Measurements from ENCODE around the gene RPRD1B.

Gene RPRD1B

DNA sequence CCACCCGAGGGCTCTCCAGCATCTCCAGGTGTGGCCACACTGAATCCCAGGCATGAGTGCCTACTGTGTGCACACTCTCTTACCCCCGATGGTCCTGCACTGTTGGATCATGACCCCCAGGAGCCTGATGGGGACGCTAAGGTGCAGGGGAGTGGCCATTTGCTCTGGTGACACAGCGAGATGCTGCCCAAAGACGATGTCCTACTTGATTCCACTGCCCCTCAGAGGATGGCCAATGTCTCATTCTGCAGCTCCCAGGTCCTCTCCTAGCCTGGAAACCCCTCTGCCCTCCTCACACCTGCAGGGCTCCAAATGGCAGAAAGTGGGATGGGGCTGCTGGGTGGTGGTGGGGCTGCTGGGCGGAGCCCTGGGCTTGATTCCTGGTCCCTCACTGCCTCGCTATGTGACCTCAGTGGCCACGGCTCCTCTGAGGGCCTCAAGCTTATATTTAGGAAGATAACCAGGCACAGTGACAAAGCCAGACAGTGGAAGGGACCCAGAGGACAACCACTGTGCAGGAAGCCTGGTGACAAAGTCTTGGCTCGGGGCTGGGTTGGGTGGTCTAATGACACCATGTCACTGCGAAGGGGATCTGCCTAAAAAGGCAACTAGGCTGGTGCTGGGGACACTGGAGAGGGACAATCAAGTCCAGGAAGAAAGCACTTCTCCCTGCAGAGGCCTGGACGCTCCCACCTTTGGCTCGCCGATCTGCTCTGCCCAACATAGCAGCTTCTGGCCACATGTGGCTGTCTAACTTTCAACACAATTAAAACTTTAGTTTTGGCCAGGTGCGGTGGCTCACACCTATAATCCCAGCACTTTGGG lies 103.1 kb downstream of the RPRD1B start:
- no peak for DNase-seq (ENCODE audit: low spot score)

DNA sequence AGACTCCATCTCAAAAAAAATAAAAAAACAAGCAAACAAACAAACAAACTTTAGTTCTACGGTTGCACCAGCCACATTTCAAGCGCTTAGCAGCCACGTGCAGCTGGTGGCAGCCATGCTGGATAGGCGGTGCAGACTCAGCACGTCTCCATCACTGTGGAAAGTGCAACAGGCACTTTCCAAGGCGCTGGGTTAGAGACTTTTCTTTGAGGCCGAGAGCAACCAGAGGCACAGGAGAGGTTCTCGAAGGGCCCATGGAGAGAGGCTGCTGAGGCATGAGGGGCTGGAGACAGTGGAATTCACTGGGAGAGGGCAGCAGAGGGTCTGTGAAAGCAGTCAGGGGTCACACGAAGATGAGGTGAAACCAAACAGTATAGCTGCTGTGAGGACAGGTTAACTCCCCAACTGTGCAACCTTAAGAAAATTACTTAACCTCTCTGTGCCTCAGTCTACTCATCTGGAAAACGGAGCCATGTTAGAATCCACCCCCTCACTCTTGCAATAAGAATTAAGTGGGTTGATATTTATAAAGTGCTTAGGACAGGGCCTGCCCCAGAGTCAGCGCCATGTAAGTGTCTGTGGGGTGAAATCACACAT lies 104.0 kb downstream of the RPRD1B start:
- DNase-seq (ENCODE audit: low spot score), result no peak

DNA sequence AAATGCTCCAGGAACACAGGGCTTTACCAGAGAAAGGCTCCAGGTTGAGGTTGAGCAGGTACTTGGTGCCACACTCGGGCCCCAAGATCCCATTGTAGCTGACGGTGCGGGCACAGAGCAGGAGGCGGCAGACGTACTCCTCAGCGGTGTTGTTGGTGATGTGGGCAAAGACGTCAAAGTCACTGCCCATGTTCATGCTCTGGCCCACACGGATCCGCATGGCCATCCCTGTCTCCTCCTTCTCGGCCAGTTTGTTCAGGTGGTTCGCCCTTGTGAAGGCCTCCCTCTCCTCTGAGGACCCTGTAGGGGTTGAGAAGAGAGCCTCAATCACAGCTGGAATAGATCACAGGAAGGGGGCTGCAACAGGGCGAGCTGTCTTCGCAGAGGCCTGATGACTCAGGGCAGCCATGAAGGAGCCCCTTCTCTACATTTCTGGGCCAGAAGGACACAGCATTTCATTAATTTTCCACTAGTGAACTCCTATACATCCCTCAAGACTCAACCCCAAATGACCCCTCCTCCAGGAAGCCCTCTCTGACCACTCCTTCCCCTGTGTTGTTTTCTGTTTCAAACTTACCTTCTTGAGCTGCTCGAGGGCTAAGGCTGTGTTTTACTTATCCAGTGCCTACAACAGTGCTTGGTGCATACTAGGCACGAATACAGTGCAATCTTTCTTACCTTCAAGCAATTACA lies 104.7 kb downstream of the RPRD1B start:
- no peak for DNase-seq (ENCODE audit: low spot score)

DNA sequence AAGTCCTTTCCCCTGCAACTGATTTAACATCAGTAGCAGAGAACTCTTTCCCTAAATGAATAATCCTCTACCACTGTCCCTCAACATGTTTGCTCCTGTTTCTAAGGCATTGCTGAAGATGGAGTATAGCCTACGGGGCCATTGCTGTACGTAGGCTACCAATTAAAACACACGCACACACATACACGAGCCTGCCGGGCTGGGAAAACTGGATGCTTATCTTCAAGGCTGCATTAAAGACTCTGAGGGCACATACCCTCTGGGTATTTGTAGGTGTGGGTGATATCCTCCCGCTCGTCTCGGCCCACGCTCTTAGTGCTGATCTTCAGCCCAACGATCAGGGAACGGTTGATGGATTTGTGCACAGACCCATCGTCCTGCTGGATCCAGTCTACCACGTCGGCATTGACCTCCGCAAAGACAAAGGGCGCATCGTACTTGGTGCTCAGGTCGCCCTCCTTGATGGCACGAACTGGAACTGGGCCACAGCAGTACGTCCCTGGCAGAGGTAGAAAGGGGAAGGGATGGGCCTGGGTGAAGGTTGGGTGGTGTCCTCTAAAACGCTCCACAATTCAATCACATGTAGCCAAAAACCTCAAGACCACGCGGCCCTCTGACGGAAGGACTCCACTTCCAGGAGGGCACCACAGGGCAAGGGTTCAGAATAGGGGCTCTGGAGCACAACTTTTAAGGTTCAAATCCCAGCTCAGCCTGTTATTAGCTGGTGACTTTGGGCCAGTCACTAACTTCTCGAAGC lies 105.8 kb downstream of the RPRD1B start:
- DNase-seq (ENCODE audit: low spot score), result no peak

DNA sequence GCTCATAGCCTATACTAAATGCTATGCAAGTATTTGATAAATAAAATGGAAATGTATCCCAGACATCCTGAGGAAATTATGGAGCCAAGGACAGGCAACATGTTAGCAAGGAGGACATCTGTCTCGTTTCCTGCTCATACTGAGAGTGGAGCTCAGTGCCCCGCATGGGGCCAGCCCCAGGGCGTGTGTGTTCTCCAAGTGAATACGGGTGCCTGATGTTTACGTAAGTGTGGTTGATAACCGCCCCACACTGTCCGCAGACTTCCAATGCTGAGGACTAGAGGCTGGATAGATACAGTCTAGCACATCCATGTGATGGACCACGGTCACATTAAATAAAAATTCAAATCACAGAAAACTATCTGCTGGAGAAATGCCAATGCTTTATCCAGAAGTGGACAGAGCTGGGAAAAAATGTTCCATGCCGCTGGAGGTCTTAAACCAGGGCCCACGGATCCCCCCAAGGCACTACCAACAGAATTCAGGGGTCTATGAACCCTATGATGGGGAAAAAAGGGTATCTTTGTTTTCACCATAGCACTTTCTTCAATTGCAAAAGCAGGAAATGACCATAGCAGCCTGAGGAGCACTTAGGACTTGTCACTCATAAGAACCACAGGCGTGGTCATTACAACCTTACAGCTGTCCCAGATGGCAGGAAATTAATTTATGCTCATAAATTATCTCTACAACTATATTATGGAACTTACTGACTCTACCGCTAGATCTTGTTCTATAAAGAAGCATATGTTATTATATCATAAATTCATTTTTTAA lies 106.6 kb downstream of the RPRD1B start:
- no peak for DNase-seq (ENCODE audit: low spot score)

DNA sequence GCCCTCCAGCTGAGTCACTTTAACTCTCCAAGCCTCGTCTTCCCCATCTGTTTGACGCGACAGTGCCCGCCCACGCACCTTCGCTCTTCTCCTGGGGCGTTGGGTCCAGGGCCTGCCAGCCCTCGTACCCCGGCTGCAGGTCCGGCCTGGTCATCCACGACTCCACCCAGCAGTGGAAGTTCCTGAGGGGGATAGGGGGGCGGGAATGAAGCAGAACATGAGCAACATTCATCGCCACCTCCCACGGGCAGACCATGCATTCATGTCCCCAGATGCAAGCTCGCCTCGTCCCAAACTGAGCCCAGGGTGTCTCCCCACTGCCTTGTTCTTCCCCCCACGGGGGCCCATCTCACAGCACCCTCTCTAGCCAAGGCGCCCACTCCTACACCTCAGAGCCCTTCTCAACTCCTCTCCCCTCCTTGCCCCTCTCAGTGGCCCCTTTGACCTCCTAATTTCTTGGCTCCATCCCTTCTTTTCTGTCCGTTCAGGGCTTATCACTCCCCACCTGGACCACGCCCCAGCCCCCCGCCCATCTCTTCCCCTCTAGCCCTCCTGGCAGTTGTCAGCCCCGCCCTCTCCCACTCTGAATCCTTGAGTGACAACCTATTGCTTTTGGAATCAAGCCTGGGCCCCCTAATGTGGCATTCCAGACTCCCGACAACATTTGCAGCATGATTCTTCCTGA lies 107.8 kb downstream of the RPRD1B start:
- no peak for DNase-seq (ENCODE audit: low spot score)
